DMS53 (cell line): Measurements from ENCODE around the gene CREB5.

Experiments
- DNase-seq: peaks from one replicate; lab custom pipeline; 2025; lab: John Stamatoyannopoulos, UW

Gene CREB5

DNA sequence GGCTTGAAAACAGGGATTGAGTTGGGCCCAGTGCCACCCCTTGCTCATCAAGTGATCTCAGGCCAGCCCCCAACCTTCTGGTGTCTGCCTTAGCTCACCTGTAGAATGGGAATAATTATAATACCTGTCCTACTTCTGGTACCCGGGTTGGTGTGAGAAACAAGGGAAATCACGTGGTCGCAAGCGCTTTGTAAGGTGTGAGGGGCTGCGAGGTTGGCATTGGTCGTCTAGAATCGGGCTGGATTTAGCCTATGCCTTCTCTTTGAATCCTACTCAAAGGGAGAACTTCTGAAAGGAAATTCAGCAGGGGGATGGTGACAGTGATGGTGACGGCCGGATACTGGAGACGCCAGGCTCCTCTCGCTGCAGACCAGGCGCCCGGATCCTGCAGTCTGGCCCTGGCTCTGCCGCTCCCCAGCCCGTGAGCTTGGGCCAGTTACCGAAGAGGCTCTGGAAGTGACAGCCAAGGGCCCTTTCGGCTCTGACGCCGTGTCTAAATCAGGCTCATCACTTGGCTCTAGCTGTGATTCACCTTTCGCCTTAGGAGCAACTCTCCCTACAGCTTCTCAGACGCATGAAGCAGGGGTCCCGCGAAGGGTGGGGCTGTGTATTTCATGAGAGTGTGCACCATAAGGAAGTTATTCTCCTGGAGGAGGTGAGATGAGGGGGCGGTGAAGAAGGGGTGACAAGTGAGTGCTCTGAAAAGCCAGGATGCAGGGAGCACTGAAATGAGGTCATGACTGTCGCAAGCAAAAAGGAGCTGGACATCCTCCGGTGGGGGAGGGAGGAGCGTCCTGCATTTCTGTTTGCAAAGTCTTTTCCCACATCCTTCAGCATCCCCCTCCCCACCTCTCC, 4.0 kb upstream of the CREB5 start:
- DNase-seq = peak; percentile 83

GRCh38 chr7:28408960-28409715, 3.2 kb upstream of the CREB5 start:
- peak; percentile 97 for DNase-seq

DNA sequence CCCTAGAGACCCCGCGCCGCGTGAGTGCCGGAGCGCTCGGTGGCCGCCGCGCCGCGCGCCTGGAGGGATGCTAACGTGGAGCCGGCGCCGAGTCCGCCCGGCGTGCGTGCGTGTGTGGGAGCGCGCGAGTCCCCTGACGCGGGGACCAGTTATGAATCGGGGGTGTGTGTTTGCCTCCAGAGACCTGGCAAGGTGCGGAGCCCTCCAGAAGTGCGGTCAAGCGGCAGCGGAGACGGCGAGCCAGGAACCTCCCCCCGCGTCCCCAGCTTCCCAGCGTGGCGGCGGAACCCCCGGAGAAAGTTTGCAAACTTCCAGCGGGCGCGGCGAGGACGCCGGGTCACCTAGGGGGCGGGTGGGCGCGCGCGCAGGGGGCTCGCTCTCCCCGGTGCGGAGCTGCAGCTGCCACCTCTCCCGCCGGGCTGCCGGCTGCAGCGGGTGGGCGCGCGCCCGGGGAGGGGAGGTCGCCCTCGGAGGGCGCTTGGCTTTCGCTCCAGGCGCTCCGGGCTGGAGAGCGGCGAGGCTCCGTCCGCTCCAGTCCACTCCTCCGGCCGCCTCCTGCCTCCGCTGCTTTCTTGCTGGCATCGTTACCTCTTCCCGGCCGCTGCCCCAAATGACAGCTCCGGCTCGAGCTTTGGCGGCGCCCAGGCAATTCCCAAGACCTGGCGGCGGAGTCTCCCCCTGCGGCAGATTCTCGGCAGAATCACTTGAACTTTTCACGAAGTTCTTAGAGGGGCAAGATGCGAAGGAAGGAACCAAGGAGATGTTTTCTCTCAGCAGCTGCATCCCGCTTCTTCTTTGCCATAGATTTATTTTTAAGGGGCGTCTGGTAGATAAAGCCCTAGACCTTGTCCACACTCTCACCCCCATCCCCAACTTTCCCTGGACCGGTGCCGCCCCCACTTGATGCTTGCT, 2.3 kb upstream of the CREB5 start:
- DNase-seq = peak; percentile 75

- DNase-seq = peak; percentile 79
These were observed 1.4 kb upstream of the CREB5 start for GRCh38 chr7:28410628-28411531.

DNA sequence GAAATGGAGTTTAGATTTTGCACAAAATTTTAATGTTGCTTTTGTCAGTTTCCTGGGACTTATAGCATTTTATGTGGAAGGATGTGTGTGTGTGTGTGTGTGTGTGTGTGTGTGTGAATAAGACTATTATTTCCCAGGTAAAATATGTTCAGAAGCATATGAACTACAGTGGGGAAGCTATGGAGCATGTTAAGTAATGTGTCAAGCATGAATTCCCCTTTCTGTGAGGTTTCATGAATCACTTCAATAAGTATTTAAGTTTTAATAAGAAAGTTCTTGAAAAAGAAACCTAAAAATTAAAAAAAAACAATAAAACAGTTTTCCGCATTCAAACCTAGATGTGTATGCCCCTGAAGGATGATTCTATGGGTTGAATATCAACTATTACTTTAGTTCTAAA, 693 bp downstream of the CREB5 start:
- DNase-seq = no peak

GRCh38 chr7:28414453-28414852, 2.1 kb downstream of the CREB5 start:
- DNase-seq = no peak

- no peak for DNase-seq
These were observed 5.1 kb downstream of the CREB5 start for GRCh38 chr7:28417321-28417940.

- DNase-seq = no peak
These were observed 6.0 kb downstream of the CREB5 start for GRCh38 chr7:28418311-28418710.

GRCh38 chr7:28418966-28419365, 6.6 kb downstream of the CREB5 start:
- no peak for DNase-seq

- DNase-seq = no peak
These were observed 7.4 kb downstream of the CREB5 start for GRCh38 chr7:28419716-28420115.

DNA sequence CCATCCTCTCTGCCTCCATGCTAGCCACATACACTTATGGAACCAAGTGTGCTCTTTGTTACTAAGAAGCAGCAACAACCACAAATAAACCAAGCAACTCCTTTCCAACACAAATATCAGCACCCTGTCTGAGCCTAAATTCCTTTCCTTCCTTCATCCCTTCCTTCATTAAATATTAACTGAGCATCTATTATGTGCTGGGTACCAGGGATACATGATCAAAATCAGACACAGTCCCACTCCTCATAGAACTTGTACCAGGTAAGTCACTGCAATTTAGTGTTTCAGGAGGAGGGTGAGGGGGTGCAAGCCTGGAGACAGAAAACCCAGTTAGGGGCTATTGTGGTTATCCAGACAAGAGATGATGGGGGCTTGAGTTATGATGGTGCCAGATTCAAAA, 10.8 kb downstream of the CREB5 start:
- no peak for DNase-seq

GRCh38 chr7:28423918-28424514, 11.7 kb downstream of the CREB5 start:
- no peak for DNase-seq

DNA sequence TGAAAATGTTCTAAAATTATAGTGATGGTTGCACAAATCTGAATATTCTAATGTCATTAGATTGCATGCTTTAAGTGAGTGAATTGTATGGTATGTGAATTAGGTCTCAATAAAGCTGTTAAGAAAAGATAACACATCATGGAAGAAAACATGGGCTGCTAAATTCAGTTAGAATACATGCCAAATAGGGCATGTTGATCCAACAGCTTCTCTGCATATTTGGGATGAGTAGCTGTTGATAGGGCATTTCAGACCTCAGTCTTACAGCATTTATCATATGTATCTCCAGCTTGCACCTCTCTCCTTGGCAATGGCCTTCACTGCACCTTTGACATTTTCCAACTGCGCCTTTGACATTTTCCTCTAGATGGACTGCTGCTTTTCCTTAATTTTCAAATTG, 13.2 kb downstream of the CREB5 start:
- no peak for DNase-seq

DNA sequence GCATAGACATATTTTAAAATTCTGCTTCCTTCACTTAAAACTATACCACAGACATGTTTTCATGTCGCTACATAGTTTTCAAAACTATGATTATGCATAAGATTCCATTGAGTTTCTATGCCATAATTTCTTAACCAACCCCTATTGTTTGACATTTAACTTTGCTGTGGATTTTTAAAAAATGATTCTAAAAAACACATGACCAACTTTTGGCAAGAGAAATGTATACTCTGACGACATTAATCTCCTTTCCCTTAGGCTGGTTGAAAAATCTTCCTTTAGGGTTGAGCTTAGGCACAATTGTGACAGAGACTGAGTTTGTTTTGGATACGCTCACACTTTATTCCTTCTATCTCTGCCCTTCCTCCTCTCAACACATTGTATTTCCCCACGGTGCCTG, 14.9 kb downstream of the CREB5 start:
- DNase-seq = no peak

GRCh38 chr7:28430616-28431015, 18.3 kb downstream of the CREB5 start:
- no peak for DNase-seq

DNA sequence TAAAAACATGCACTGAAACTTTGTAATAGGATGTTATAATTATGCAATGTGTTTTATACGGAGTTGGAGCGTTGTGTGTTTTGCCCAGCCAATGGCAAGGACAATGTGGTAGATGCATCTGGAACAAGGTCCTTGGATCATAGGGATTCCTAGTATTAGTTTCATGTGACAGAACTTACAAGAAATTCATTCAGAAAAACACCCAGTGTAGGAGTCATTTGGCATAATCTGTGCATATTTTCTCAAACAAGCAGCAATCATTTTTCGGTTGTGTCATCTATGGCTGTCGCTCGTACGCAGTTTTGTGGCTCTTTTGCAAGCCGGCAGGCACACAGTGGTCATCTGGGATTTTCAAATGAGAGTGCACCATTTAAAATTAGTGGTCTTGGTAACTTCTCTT, 19.8 kb downstream of the CREB5 start:
- DNase-seq = no peak

GRCh38 chr7:28433039-28433438, 20.7 kb downstream of the CREB5 start:
- DNase-seq = no peak

GRCh38 chr7:28433699-28434219, 21.4 kb downstream of the CREB5 start:
- peak; percentile 18 for DNase-seq

GRCh38 chr7:28434510-28434909, 22.2 kb downstream of the CREB5 start:
- DNase-seq = no peak

DNA sequence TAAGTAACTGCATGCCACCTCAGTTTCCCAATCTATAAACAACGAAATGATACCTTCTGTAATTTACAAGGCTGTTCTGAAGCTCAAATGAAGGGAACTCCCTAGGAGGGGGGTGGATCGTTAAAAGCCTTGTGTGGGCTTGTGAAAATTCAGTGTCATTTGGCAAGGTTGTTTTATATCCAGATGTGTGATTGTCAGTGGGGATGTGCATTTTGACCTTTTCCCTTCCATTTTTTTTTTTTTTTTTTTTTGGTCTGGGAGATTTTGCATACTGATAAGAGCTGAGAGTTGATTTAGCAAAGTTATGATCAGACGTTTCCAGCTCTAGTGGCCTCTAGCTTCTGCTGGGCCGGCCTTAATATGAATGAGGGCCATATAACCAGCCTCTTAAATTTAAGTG, 22.8 kb downstream of the CREB5 start:
- no peak for DNase-seq
